Stomach (tissue), 4 donors: Measurements from ENCODE around the gene SPAG16.

ENCODE experiments used
- EP300 ChIP-seq: sonication (generic); formaldehyde crosslinking; IDR thresholded peaks from one replicate; pipeline ENCODE4 v1.6.1; 2017; ENCODE audit warnings: antibody characterized with exemption
- POLR2A ChIP-seq, 4 donors: fragments of 450-650 bp; IDR thresholded peaks; one replicate each; pipeline ENCODE4 v1.6.1; 2016; ENCODE audit warnings: antibody characterized with exemption in 4 of 4, control low read depth in 2 of 4, mild to moderate bottlenecking in 1 of 4, moderate library complexity in 1 of 4
- TF ChIP-seq, protein P1 (sequence below), 7 experiments: fragments of 450-650 bp in 4 of 7; fragments of 200-600 bp in 3 of 7; sonication (generic) in 3 of 7; IDR thresholded peaks; one replicate each; pipeline ENCODE4 v1.5.1; 2016 to 2019; ENCODE audit warnings: antibody characterized with exemption in 7 of 7, control low read depth in 2 of 7, mild to moderate bottlenecking in 1 of 7

- TF ChIP-seq, protein P1, sequence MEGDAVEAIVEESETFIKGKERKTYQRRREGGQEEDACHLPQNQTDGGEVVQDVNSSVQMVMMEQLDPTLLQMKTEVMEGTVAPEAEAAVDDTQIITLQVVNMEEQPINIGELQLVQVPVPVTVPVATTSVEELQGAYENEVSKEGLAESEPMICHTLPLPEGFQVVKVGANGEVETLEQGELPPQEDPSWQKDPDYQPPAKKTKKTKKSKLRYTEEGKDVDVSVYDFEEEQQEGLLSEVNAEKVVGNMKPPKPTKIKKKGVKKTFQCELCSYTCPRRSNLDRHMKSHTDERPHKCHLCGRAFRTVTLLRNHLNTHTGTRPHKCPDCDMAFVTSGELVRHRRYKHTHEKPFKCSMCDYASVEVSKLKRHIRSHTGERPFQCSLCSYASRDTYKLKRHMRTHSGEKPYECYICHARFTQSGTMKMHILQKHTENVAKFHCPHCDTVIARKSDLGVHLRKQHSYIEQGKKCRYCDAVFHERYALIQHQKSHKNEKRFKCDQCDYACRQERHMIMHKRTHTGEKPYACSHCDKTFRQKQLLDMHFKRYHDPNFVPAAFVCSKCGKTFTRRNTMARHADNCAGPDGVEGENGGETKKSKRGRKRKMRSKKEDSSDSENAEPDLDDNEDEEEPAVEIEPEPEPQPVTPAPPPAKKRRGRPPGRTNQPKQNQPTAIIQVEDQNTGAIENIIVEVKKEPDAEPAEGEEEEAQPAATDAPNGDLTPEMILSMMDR (IDR thresholded peaks at IDR 0.05), result no peak
- no peak for TF ChIP-seq POLR2A (IDR thresholded peaks at IDR 0.05)
- no peak for TF ChIP-seq EP300
These were observed 1110.8 kb downstream of the SPAG16 start for GRCh38 chr2:214395040-214395439.
